Activated naive CD8-positive, alpha-beta T cell treated with anti-CD3 and anti-CD28 coated beads, Interleukin-2, amount 50 U/mL, for 16 hours (primary cell): ENCODE data around the gene SDK1.

Experiments
- DNase-seq: peaks from one replicate; pipeline ENCODE4 v3.0.0-alpha.2; 2020; ENCODE audit warnings: low read depth, low spot score

The SDK1 gene

DNA sequence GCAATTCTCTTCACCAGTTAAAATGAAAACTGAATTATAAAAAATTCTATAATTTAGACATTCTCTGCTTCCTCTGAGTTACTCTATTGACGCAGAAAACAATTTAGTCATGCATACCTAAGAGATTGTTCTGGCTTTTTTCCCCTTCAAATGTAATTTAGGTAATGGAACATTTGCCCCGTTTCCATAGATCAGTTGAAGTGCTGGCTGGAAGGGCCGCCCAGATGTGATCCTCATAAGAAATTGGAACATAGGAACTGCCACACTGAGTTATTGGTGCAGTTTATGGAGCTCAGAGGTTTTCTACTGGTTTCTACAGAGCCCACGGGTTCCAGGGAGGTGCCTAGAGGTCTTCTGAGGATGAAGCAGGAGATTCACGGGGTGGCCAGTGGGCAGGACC lies 581.7 kb downstream of the SDK1 start:
- no peak for DNase-seq

DNA sequence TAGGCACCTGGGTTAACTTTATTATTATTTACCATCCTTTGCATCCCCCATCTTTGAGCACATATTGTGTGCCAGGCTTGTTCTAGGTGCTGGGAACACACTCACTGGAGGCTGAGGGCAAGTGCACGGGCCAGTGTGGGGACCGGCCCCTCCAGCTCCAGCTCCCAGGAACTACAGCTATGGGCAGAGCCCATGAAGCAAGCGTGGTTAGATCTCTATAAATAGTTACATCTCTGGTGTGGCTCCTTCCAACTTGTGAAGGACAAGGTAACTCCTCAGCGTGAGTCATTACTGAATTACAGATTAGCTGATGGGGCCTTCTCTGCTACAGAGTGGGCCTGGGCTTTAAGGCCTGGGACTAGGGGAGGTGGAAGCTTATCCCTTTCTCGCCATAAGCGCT lies 583.5 kb downstream of the SDK1 start:
- no peak for DNase-seq

DNA sequence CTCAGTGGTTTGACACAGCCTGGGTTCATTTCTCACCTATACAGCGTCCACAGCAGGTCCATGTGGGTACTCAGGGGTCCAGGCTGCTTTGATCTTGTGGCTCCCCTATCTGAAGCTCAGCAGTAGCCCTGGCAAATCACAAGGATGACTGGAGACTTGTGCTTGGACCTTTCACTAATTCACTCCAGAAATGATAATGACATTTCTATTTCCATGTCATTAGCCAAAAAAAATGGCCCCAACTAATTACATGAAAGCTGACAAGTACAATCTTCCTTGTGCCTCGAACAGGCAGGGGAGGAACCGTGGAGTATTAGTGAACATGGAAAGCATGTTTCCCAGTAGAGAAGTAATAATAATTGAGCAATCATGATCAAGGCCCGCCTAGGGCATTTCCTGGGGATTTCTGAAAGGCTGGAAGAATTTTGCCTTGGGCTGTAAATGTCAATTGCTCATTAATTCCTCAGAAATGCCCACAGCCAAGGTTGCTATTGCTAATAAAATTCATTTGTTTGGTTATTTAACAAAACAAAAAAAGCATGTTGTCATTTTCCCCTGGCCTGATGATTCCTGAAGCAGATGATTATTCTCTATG lies 586.1 kb downstream of the SDK1 start:
- DNase-seq, result no peak

DNA sequence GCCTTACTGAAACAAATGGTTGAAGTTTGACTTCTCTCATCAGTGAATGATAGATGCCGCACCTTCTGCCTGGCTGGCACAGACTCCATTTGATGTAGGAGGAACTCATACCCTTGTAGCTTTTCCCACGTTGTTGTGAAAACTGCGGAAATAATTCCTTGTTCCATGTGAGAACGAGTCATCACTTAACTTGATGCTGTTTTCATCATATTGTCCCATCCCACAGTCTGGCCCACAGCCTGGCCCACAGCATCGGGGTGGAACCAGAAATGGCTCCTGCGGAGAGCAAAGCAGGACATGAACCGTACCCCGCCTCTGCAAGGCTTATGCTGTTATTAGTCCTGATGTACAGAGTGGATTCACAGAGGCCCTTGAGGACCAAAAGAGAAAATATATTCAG lies 587.0 kb downstream of the SDK1 start:
- no peak for DNase-seq

DNA sequence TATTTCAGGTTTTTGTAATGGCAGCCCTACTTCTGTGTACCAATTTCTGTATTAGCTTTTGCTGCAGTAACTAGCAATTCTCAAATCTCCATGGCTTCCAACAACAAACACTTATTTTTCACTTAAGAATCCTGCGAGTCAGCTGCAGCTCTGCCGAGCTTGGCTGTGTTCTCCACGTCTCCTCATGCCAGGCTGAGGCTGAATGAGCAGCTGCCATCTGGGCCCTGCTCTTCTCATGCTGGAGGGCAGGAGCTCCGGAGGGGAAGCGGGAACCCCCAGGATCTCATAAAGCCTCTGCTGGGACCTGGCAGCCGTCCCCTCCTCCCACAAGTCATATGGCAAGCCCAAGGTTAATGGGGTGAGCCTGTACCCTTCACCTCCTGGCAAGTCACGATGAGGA lies 591.1 kb downstream of the SDK1 start:
- DNase-seq, result no peak

DNA sequence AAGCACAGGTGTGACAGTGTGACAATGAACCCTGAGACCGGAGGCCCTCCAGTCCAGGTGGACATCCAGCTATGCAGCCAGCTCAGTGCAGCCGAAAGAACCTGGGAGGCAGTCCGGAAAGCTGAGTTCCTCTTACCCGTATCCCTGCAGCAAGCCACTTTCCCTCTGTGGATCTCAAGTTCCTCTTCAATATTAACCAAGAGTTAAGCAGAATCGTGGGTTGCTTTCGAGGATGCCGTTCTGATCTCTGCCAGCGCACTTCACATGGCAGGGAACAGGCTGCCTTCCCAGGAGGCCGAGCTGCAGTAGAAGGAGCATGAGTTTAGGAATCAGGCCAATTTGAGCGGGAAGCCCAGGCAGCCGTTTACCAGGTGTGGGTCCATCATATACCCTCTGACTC lies 591.6 kb downstream of the SDK1 start:
- no peak for DNase-seq

DNA sequence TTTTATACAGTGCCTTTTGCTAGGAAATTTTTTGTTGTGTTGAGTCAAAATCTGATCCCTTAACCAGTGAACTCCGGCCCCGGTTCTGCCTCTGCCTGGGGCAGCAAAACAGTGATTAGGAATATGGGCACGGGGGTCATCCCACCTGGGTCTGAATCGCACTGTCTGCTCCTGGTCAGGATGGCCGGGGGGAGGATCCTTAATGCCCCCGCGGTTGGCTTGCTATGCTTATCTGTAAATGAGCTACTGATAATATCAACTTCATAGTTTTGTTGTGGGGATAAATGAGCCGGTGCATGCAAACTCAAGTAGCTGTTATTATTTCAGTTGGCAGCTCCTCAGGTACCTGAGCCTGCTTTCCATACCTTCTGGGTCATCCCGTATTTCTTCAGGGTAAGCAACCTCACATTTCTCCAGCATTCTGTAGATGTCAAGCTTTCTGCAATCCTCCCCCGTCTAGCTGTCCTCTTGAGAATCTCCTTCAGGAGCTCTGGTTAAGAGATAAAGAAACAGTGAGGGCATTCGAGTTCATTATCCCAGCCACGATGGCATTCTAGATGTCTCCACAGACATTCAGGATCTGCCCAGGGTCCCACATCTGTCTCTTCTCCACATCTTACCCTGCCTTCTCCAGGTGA lies 592.2 kb downstream of the SDK1 start:
- no peak for DNase-seq

DNA sequence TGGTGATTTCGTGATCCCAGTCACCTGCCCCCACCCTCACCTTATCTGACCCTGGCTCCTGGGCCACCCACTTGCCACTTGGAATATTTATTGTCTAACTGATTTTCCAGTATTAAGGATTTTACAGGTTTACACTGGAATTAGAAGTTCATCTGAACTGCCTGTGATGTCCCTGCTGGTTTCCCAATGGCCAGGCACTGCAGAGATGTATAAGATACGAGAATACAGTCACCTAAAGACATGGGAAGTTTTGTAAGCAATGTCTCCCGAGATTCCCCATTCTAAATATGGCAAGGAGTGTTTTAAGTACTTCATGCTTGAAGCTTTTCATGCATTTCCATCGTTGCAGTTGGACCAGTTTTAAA lies 592.7 kb downstream of the SDK1 start:
- DNase-seq, result no peak

DNA sequence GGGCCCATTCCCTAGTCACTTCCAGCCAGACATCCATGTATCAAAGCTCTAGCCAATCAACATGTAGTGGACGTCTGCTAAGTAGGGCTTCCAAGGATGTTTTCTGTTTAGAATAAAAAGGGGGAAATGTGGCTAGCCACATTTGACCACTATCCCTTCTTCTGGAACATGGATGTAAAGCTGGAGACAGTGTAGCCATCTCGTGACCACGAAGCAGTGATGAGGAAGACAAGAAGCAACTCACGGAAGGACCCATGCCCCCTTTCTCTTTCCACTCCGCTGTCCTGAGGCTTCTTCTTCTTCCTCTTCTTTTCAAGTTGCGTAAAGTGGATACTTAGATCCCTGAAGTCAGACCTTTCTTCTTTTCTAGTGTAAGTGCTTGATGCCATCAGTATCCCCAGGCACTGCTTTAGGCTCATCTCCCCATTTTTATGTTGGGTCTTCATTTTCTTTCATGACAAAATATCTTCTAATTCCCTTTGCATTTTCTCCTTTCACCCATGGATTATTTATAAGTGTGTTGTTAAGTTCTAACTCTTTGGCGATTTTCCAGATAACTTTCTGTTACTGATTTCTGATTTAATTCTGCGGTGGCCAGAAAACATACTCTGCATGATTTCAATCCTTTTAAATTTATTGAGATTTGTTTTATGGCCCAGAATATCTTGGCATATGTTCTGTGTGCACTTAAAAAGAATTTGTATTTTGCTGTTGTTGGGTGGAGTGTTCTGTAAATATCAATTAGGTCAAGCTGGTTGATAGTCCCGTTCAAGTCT lies 594.5 kb downstream of the SDK1 start:
- DNase-seq, result no peak

DNA sequence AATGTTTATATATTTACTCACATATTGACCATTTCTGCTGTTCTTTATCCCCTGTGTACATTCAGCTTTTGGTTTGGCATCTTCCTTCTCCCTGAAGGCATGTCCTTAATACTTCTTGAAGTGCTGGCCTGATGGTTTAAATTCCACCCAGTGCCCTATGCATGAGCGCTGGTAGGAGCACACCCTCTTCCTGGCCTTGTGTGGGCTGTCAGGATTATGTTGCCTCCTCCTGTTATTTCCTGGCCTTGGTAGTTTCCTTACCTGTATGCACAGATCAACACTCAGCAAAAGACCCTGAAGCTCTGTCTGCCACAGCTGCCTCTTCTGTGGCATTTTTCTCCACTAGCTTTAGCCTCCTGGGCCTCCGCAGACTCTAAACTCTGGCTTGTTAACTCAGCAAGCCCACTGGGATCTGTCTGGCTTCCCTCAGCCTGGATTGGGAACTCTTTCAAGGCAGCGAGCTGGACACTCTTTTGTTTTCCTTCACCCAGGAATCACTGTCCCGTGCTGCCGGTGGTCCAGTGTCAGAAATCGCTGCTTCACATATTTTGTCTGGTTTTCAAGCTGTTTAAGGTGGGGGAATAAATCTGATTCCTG lies 595.2 kb downstream of the SDK1 start:
- DNase-seq, result no peak

DNA sequence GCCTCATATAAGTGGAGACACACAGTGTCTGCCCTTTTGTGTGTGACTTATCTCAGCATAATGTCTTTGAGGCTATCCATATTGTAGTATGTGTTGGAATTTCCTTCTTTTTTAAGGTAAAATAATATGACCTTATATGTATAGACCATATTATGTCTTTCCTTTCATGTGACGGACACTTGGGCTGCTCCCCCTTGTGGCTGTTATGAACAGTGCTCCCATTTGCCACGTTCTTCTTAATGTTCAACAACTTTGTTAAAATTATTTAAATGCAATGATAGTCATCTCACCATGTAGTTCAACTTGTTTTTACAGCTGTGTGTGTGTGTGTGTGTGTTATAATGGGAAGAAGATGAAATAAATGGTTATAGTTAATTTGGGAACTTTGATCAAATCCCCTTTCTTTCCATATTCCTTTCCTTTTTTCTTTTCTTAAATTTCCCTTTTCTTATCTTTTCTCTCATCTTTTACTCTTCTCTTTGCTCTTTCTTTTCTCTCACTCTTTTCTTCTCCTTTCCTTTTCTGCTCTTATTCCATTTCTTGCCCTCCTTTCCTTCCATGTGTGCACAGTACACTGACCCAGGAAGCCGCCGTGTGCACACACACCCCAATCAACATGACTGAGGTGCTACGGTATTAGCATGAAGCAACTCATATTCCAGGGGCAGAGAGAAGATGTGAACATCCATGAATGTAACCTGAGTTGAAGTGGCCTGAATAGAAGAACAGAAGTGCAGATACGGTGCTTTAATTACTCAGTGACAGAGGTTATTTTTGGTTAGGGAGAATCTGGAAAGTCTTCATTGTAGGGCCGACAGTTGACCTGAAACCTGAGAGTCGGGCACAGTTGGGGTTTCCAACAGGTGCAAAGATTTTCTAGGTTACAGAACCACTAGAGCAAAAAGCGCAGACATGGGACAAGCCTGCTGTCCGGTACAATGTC lies 596.6 kb downstream of the SDK1 start:
- no peak for DNase-seq

DNA sequence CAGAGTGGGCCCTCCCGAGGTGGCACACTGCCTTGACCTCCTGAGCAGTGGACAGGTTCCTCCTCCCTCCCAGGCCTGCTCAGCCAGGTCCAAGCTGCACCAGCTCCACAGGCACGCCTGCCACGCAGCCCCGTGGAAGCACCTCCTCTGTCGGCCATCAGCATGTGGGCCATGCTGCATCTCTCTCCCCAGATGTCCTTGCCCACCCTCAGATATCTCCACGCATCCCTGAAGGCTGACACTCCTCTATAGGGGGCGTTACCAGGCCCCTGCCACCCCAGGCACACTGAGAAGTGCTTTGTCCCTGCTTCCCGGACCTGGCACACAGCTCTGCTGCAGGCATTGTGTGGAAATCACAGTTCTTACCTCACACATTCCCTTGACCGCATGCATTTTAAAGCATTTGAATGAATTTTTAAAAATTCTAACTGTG lies 598.5 kb downstream of the SDK1 start:
- DNase-seq, result no peak

DNA sequence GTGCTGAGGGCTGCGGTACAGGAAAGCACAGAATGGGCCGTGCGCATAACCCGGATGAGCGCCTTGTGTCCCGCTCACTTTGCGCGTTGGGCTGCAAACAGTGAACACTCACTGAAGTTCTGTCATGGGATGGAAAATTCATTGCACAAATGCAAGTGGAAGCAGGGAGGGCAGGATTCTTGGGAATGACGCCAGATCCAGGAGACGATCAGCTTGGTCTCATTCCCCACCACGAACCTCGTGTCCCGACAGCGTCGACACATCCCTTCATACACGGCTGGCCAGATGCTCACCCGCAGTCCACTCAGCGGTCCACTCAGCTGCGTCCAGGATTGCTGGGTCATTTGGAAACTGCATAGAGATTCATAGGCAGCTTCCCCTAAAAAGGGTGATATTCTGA lies 607.1 kb downstream of the SDK1 start:
- no peak for DNase-seq

DNA sequence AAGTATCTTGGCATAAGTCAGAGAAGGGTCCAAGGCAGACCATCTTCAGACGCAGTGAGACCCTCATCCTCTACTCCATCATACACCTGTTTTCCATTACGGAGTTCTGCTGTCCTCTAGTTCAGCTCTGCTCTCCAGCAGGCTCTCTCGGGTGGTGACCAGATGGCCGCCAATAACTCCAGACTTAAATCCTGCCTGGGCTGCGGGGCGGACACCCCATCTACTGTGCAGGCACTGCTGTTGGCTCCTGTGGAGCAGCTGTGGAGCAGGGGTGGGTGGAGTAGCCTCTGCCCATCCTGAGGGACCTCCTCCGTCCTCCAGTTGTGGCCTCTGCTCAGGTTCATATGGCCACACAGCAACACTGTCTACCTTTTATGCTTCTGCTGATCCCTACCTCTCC lies 608.1 kb downstream of the SDK1 start:
- no peak for DNase-seq

DNA sequence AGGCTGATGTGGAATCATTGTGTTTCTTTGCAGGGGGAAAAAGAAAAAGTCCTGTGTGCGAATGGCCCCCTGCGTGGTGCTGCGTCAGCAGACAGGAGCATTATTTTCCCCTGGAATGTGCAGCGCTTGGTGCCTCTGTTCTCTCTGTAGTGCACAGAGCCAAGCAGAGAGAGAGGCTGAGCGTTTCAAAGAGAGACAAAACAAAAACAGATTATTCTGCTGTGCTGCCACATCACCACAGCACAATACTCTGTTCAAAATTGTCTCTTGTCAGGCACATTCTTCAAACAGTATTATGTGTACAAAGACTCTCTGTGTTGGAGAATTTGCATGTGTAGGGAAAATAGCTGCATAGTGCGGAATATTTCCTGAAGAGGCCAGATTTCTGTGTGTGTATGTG lies 609.0 kb downstream of the SDK1 start:
- DNase-seq, result no peak

DNA sequence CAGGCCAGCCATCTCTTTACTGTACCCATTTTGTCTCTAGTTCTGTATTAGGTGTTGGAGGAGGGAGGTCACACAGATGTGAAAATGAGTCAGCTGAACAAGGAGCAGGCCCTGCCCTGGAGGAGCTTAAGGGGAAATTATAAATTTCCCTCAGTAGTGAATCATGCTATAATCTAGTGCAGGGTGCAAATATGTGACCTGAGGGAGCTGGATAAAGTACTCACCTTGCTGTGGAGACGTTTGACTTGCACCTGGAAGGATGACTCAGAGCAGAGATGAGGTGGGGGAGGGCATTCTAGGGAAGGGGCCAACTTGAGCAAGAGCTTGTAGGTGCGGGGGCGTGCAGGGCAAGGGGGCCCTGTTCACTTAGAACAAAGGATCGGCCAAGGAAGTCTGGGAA lies 610.6 kb downstream of the SDK1 start:
- no peak for DNase-seq

DNA sequence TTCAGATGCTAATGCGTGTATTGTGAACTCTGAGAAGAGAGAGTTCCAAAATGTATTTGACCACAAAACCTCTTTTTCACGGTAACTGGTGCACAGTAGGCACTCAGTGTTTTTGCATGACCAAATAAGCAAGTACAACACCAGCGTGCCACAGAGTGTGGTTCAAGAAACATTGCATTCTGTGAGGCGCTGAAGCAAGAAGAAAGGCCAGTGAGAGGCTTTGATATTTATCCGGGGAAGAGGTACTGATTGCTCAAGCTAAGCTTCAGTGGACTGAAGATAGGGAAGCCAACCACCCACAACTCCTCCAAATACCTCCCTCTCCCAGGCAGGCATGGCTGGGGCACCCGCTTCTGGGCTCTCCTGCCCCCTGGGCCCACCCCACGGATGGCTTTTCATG lies 611.2 kb downstream of the SDK1 start:
- DNase-seq, result no peak

DNA sequence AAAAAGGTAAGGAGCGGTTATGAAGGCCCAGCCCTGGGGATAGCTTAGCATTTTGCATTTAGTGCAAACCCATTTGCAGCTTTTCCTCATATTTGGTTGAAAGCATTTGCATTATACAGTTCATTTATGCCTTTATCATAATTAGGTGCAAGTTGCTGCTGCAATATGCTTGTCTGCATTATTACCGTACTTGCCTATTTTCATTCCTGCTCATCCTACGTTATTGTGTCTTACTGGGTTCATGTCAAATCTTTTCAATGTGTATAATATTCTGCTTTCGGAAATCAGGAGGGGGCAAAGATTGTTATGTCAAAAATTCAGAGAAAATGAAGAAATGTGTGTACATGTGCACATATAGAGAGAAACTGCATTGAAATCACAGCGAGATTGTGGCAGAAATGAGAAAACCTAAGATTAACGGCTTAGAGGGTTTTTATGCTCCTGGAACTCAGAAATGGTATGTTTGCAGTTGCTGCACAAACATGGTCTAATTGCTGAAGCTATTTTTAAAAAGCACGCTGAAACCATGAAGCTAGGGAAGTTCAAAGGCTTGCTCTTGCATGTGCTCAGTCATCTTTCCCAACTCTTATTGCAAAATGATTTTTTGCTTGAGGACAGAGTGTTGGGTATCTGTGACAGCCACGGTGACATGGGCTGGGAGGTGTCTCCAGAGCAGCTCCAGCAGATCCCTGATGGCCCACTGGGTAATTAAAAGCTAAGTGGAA lies 613.2 kb downstream of the SDK1 start:
- no peak for DNase-seq

DNA sequence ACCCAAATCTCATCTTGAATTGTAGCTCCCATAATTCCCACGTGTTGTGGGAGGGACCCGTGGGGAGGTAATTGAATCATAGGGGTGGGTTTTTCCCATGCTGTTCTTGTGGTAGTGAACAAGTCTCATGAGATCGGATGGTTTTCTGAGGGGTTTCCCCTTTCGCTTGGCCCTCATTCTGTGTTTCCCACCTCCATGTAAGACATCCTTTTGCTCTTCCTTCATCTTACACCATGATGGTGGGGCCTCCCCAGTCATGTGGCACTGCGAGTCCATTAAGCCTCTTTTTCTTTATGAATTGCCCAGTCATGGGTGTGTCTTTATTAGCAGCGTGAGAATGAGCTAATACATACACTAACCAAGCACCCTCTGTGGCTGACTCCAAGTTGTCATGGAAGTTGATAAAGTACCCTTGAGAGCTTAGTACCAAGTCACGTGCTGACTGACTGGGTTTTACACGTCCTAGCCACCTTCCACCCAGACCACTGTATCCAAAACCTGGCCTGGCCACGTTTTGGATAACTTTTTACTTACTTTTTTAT lies 614.4 kb downstream of the SDK1 start:
- DNase-seq, result no peak

DNA sequence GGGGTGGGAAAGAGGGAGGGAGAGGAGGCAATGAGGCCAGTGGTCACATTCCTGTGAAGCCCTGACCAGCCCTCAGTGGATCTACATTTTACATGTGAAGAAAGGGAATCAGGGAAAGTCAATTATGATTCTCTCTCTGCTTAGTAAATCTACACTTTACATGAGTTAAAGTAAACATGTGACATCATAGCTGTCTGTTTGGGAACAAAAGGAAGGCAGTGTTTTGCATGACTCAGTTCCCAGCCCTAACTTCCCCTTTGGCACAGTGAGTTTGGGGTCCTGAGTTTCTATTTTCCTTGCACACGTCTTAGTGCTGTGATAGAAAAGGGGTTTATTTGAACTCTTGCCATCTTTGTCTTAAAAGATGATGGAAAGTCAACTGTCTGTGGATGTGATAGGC lies 615.1 kb downstream of the SDK1 start:
- DNase-seq, result no peak

DNA sequence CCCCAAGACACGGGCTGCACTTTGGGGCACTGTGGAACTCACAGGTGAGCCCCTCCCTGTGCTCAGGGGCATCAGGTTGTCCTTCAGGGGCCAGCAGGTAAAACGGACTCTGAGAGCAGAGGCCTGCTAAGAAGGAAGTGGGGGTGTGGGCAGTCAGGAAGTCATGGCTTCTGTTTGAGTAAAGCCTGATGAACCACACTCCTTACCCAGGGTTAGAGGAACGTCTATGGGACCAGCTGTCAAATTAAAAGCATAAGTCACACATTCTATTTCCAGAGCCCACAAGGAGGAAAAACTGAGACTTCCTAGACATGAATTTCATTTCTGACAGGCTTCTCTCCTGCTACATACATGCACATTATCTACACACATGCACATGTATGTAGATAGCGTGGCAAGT lies 616.4 kb downstream of the SDK1 start:
- no peak for DNase-seq
